Karpas-422 (cell line): ENCODE results near the gene TRPM8. TPM values are rescaled to one million over a fixed set of nuclear protein-coding genes. Genes with fewer than 3 reads are reported as not detected.

ENCODE experiments used
- DNase-seq: peaks from one replicate; pipeline ENCODE4 v3.0.0-alpha.2; 2015
- H2AFZ ChIP-seq: fragments of 200-600 bp; sonication (generic); 2 replicates; pipeline ENCODE4 v1.6.1; 2014; ENCODE audit warnings: antibody characterized with exemption, low read length, mixed read lengths
- H3K27ac ChIP-seq: fragments of 200-600 bp; sonication (generic); 2 replicates; pipeline ENCODE4 v1.5.1; 2014; ENCODE audit warnings: mild to moderate bottlenecking, low read length, moderate library complexity
- H3K27me3 ChIP-seq: fragments of 200-600 bp; sonication (generic); 2 replicates; pipeline ENCODE4 v1.6.1; 2014; ENCODE audit warnings: low read length, mixed read lengths
- H3K36me3 ChIP-seq: fragments of 200-600 bp; sonication (generic); 2 replicates; pipeline ENCODE4 v1.6.1; 2014; ENCODE audit warnings: low read length, mixed read lengths; ENCODE audit not compliant: insufficient read depth
- H3K4me1 ChIP-seq: fragments of 200-600 bp; sonication (generic); 2 replicates; pipeline ENCODE4 v1.6.1; 2014; ENCODE audit warnings: mild to moderate bottlenecking, low read length, mixed read lengths
- H3K4me2 ChIP-seq: fragments of 200-600 bp; sonication (generic); 2 replicates; pipeline ENCODE4 v1.6.1; 2014; ENCODE audit warnings: low read length, low read depth, mild to moderate bottlenecking; ENCODE audit not compliant: poor library complexity, severe bottlenecking
- H3K4me3 ChIP-seq: fragments of 200-600 bp; sonication (generic); 2 replicates; pipeline ENCODE4 v1.5.1; 2014; ENCODE audit warnings: mild to moderate bottlenecking, antibody characterized with exemption, low read length, mixed read lengths
- H3K79me2 ChIP-seq: fragments of 200-600 bp; sonication (generic); 2 replicates; pipeline ENCODE4 v1.6.1; 2014; ENCODE audit warnings: mild to moderate bottlenecking, low read length, mixed read lengths
- H3K9ac ChIP-seq: fragments of 200-600 bp; sonication (generic); 2 replicates; pipeline ENCODE4 v1.6.0; 2014; ENCODE audit warnings: low read length
- H3K9me2 ChIP-seq: fragments of 200-600 bp; sonication (generic), shearing (Covaris generic); replicated peaks from 2 replicates; pipeline ENCODE4 v1.6.0; 2014; ENCODE audit warnings: mild to moderate bottlenecking, low read length, moderate library complexity; ENCODE audit not compliant: insufficient read depth
- H3K9me3 ChIP-seq: fragments of 300-700, 200-600 bp; sonication (generic); 2 replicates; pipeline ENCODE4 v1.6.1; 2014; ENCODE audit warnings: low read length, mixed read lengths
- H4K20me1 ChIP-seq: fragments of 200-600 bp; sonication (generic); 2 replicates; pipeline ENCODE4 v1.6.1; 2014; ENCODE audit warnings: mild to moderate bottlenecking, antibody characterized with exemption, low read length, low read depth; ENCODE audit not compliant: insufficient read depth
- total RNA-seq: library from RNA; depleted of rRNA; stranded (reverse); fragments of >200 nt; shearing (Covaris generic); gene quantifications from 2 replicates; pipeline ENCODE4 v1.2.3, GENCODE V29; 2014; ENCODE audit warnings: low replicate concordance

The TRPM8 gene
- total RNA-seq, 1 experiment from 2014 or later, result not detected

GRCh38 chr2:233992513-233993217 is 75.5 kb downstream of the TRPM8 start:
- H3K4me3 ChIP-seq, result no peak overlapping the region
- H4K20me1 ChIP-seq, result no peaks in the 10 kb centered on the region
- H3K27ac ChIP-seq, result no peak overlapping the region
- H3K36me3 ChIP-seq, result no peaks in the 10 kb centered on the region
- H3K4me2 ChIP-seq, result no peak overlapping the region
- H3K9me2 ChIP-seq, result no peaks in the 10 kb centered on the region
- DNase-seq, result no peak
- no peaks in the 10 kb centered on the region for H3K4me1 ChIP-seq
- H3K79me2 ChIP-seq, result no peaks in the 10 kb centered on the region
- H3K27me3 ChIP-seq, result no peaks in the 10 kb centered on the region
- no peak overlapping the region for H3K9ac ChIP-seq
- H2AFZ ChIP-seq, result no peak overlapping the region
- H3K9me3 ChIP-seq, result no peaks in the 10 kb centered on the region

GRCh38 chr2:233993461-233993860 is 76.3 kb downstream of the TRPM8 start:
- Histone ChIP-seq H3K4me3 (no peak overlapping the region), H3K4me1 (no peaks in the 10 kb centered on the region), H3K9ac (no peak overlapping the region), H3K9me3 (no peaks in the 10 kb centered on the region), H4K20me1 (no peaks in the 10 kb centered on the region), H3K27me3 (no peaks in the 10 kb centered on the region), H3K36me3 (no peaks in the 10 kb centered on the region), H3K27ac (no peak overlapping the region), H2AFZ (no peak overlapping the region), H3K79me2 (no peaks in the 10 kb centered on the region), H3K9me2 (no peaks in the 10 kb centered on the region), H3K4me2 (no peak overlapping the region)
- no peak for DNase-seq

GRCh38 chr2:233994151-233994550 is 77.0 kb downstream of the TRPM8 start:
- Histone ChIP-seq H3K4me1 (no peaks in the 10 kb centered on the region), H3K4me2 (no peak overlapping the region), H3K9me3 (no peaks in the 10 kb centered on the region), H3K9me2 (no peaks in the 10 kb centered on the region), H3K27ac (no peak overlapping the region), H3K36me3 (no peaks in the 10 kb centered on the region), H3K9ac (no peak overlapping the region), H3K4me3 (no peak overlapping the region), H3K79me2 (no peaks in the 10 kb centered on the region), H3K27me3 (no peaks in the 10 kb centered on the region), H2AFZ (no peak overlapping the region), H4K20me1 (no peaks in the 10 kb centered on the region)
- DNase-seq, result no peak

- no peaks in the 10 kb centered on the region for H3K4me1 ChIP-seq
- H3K27me3 ChIP-seq, result no peaks in the 10 kb centered on the region
- H3K9me2 ChIP-seq, result no peaks in the 10 kb centered on the region
- no peak for DNase-seq
- no peak overlapping the region for H3K4me3 ChIP-seq
- no peaks in the 10 kb centered on the region for H3K36me3 ChIP-seq
- no peak overlapping the region for H3K27ac ChIP-seq
- H3K9ac ChIP-seq, result no peak overlapping the region
- no peak overlapping the region for H2AFZ ChIP-seq
- no peaks in the 10 kb centered on the region for H3K79me2 ChIP-seq
- H3K4me2 ChIP-seq, result no peak overlapping the region
- no peaks in the 10 kb centered on the region for H3K9me3 ChIP-seq
- H4K20me1 ChIP-seq, result no peaks in the 10 kb centered on the region
Measured at GRCh38 chr2:233996000-233996399, 78.8 kb downstream of the TRPM8 start.

- no peak for DNase-seq
- Histone ChIP-seq H3K4me3 (no peak overlapping the region), H3K9me3 (no peaks in the 10 kb centered on the region), H3K4me2 (no peak overlapping the region), H3K9me2 (no peaks in the 10 kb centered on the region), H3K27me3 (no peaks in the 10 kb centered on the region), H3K4me1 (no peaks in the 10 kb centered on the region), H4K20me1 (no peaks in the 10 kb centered on the region), H3K27ac (no peak overlapping the region), H2AFZ (no peak overlapping the region), H3K9ac (no peak overlapping the region), H3K36me3 (no peaks in the 10 kb centered on the region), H3K79me2 (no peaks in the 10 kb centered on the region)
Measured at GRCh38 chr2:233996461-233996860, 79.3 kb downstream of the TRPM8 start.

- H3K4me1 ChIP-seq, result no peaks in the 10 kb centered on the region
- H3K9me2 ChIP-seq, result no peaks in the 10 kb centered on the region
- H4K20me1 ChIP-seq, result no peaks in the 10 kb centered on the region
- no peaks in the 10 kb centered on the region for H3K79me2 ChIP-seq
- H3K9ac ChIP-seq, result no peak overlapping the region
- no peak overlapping the region for H3K4me3 ChIP-seq
- no peaks in the 10 kb centered on the region for H3K9me3 ChIP-seq
- H3K36me3 ChIP-seq, result no peaks in the 10 kb centered on the region
- no peak overlapping the region for H3K27ac ChIP-seq
- no peaks in the 10 kb centered on the region for H3K27me3 ChIP-seq
- H3K4me2 ChIP-seq, result no peak overlapping the region
- H2AFZ ChIP-seq, result no peak overlapping the region
- DNase-seq, result no peak
Measured at GRCh38 chr2:233997707-233998106, 80.5 kb downstream of the TRPM8 start.

GRCh38 chr2:233999182-233999581 is 82.0 kb downstream of the TRPM8 start:
- H3K27me3 ChIP-seq, result no peaks in the 10 kb centered on the region
- no peak overlapping the region for H3K27ac ChIP-seq
- H3K4me1 ChIP-seq, result no peaks in the 10 kb centered on the region
- no peak overlapping the region for H3K4me3 ChIP-seq
- no peaks in the 10 kb centered on the region for H3K79me2 ChIP-seq
- H2AFZ ChIP-seq, result no peak overlapping the region
- H3K9me2 ChIP-seq, result no peaks in the 10 kb centered on the region
- no peak overlapping the region for H3K4me2 ChIP-seq
- H3K9me3 ChIP-seq, result no peaks in the 10 kb centered on the region
- H4K20me1 ChIP-seq, result no peaks in the 10 kb centered on the region
- peak; percentile 51 for DNase-seq
- no peak overlapping the region for H3K9ac ChIP-seq
- no peaks in the 10 kb centered on the region for H3K36me3 ChIP-seq

- Histone ChIP-seq H3K9me3 (no peaks in the 10 kb centered on the region), H3K27ac (no peak overlapping the region), H3K9ac (no peak overlapping the region), H3K9me2 (no peaks in the 10 kb centered on the region), H3K4me3 (no peak overlapping the region), H4K20me1 (no peaks in the 10 kb centered on the region), H2AFZ (no peak overlapping the region), H3K4me2 (no peak overlapping the region), H3K79me2 (no peaks in the 10 kb centered on the region), H3K36me3 (no peaks in the 10 kb centered on the region), H3K4me1 (no peaks in the 10 kb centered on the region), H3K27me3 (no peaks in the 10 kb centered on the region)
- no peak for DNase-seq
Measured at GRCh38 chr2:234001380-234002160, 84.4 kb downstream of the TRPM8 start.
